Mesenteric fat pad (tissue), 1 donor: ENCODE measurements around the gene SLC10A7. TPM values are rescaled to one million over a fixed set of nuclear protein-coding genes. Genes with fewer than 3 reads are reported as not detected.

ENCODE experiments used
- DNase-seq: peaks from one replicate; pipeline ENCODE4 v3.0.0-alpha.2; 2020; ENCODE audit warnings: low spot score
- total RNA-seq: library from RNA; stranded (reverse); fragmentation: NEBNext Ultra II Directional; extraction: Animal tissue kit (Norgen Biotek cat#: 25700); gene quantifications from one replicate; pipeline ENCODE4 v1.2.1, GENCODE V29; 2021
- donor health status: DM: yes; HTN: yes; CAD: no.

Gene SLC10A7
- total RNA-seq, 1 donor from 2014 or later, result 12.0 TPM

DNA sequence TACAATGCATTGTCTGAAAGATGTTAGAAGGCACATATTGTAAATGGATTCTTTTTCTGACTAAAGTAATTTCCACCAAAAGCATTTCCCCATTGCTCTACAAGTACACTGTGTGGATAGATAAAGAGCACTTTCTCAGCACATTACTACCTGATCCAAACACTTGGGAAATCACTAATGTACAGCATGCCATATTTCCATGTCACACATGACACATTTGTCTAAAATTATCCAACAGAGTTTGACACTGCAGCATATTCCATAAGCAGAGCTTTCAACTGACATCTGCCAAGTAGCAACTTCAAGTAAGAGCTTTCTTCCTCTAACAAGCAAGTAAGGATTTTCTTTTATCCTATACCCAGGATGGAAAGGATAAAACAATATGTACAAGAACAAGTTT lies 257.9 kb downstream of the SLC10A7 start:
- DNase-seq, result no peak

DNA sequence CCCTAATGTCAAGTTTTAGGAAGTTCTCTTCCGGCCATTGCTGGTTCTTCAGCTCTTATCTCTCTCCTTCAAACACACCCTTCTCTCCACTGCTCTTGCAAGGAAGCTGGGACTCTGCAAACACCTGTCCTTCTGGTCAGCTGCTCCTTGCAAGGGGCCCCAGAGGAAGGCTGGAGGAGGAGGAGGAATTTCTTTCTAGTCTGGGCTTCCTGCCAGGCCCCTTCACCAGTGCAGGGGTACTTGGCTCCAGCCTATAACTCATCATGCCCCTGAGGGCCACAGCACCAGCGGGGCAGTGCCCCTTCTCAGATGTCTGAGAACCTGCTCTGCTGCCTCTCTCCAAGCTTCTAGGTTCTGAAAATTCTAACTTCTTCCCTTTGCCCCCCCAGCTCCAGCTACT lies 260.7 kb downstream of the SLC10A7 start:
- no peak for DNase-seq

DNA sequence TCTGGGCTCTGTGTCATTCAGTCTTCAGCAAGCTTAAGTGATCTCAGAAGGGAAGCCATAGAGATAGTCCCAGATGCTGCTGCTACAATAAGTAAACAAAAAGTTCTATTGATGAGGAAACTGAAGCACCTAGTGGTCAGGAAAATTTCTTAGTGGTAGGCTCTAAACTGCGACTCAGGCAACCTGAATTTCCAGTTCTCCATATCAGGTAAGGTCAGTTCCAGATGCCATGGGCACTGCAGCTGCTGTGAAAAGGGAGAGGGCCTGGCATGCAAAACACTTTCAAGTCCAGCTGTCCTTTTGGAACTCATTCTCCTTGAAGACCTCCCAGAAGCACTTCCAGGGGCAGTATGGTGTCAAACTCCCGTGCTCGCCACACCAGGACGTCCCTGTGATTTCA lies 261.2 kb downstream of the SLC10A7 start:
- DNase-seq, result no peak

DNA sequence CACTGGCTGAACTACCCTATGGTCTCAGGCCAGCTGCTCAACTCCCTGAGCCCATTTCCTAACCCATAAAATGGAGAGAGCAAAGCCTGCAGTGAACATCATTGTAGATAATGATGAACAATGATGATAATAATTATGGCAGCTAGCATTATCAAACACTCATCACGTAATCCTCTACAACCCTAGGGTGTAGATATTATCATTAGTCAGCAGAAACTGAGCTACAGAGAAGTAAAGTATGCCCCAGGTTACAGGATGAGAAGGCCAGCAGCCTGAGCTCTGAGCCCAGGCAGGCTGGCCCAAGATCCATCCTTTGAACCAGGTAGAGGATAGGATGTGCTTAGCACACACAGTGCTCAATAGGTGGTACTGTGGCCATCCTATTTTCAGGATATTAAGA lies 264.2 kb downstream of the SLC10A7 start:
- no peak for DNase-seq

DNA sequence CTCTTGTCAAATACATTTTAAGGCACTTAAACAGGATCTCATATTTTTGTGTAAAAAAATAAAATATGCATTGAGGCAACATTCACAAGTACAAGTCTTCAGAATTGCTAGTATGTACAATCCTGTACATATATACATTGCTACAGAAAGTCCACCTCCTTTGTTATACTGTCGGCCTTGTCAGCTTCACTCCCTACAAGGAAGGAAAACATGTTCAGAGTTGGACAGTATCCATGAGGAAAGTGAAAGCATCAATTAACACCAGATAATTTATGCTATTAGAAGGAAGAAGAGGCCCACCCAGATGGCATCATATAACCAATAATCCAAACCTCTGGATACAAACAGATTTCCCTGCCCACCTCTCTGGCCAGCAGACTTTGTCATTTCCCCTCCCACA lies 265.4 kb downstream of the SLC10A7 start:
- no peak for DNase-seq

DNA sequence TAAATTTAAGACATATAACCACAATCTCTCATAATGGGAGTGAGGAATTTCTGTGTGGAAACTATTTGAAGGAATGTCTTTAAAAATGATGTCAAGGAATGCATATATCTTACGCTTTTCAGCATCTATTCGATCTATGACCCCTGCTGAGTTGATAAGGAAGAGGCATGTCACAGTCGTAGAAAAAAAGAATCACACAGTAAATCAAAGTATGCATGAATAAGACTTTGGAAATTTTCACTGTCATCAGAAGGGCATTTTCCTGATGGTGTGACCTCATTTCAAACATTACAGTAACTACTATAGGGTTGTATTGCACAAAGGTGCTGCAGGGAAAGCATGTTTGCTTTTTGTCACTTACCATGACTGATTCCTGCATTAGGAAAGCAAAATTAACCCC lies 265.9 kb downstream of the SLC10A7 start:
- DNase-seq, result no peak

DNA sequence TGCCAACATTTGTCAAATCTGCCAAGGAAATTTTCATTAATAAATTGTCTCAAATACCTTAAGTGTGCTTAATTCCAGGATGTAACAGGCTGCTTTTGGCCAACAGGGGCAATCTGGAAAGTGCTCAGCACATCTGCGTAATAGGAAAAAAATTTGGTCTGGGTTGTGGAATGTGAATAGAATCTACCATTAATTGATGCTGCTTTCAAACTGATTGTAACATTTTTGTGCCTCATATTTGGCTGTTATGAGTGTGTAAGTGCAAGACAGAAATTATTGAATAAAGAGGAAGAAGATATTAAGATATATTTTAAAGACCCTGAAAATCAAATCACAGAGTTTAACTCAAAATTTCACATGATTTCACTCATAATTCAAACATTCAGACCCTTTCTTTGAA lies 266.3 kb downstream of the SLC10A7 start:
- no peak for DNase-seq

DNA sequence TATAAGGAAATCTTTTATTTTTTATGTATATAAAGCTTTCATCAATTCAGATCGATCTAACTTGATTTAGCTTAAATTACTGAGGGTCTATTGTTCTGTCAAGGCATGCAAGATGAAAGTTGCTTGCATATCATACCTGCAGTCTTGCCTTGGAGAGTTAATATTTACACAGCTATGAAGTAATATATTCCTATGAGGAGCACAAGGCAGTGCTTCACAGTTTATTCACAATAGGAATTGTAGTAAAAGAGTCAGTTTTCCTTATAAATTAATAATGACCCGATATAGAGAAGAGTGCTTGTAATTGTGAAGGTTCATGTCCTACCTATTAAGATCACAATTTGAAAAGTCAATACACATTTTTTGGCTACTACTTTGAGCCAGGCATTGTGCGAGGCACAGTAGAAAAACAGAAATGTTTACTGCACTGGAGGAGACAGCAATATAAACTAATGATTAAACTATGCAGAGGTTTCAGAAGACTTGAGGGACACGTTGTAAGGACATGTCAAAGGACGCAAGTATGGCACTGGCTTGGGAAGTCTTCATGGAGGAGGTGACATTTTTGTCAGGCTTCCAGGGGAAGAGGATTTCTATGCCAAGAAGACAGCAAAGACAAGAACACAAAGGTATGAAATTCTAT lies 268.6 kb downstream of the SLC10A7 start:
- DNase-seq, result no peak

DNA sequence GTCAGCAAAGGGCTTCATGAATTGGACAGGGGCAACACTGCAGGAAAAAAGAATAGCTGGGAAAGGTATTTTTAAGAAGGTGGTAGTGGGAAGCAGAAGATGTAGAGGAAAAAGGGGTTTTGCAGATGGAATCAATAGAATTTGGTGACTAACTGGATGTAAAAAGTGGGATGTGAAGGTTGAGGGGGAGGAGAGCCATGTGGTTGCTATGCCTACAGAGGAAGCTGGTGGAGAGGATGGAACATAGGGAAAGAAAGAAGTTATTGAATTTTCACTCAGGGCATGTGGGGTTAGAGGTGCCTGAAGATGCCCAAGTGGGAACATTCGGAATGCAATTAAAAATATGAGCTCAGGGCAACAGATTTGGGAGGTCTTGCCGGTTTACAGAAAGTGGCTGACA lies 274.4 kb downstream of the SLC10A7 start:
- no peak for DNase-seq

DNA sequence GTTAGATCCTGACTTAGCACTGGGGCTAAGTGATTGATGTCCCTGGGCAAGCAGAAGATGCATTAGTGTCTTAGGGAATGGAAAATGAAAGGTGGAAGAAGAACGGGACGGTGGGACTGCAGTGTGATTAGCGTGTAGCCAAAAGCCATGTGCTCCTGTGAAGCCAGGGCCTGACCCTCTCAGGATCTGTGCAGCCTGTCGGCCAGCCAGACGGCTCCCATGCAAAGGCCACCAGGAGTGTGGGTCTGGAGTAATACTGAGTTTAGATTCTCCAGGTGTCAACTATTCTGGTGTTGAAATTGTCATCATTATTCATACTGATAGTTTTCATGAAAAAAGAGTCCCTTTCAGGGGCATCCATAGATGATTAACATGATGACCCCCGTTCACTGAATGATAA lies 275.4 kb downstream of the SLC10A7 start:
- DNase-seq, result no peak

DNA sequence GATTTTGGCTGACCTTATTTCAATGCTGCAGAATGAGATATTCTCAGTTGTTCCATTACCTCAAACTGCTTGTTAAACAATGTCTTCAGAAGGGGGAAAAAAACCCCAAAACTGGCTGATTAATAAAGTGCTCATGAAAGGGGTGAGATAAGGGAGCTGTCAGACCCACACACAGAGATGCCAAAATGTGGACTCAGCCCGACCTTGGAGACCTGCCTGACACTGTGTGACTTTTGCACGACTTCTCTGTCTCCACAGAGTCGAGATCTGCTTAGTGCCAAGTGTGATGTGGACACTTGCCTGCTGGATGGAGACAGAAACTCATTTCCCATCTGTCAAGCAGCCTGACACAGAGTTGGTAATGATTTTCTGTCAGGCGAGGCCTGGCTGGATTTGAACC lies 275.9 kb downstream of the SLC10A7 start:
- DNase-seq, result no peak

DNA sequence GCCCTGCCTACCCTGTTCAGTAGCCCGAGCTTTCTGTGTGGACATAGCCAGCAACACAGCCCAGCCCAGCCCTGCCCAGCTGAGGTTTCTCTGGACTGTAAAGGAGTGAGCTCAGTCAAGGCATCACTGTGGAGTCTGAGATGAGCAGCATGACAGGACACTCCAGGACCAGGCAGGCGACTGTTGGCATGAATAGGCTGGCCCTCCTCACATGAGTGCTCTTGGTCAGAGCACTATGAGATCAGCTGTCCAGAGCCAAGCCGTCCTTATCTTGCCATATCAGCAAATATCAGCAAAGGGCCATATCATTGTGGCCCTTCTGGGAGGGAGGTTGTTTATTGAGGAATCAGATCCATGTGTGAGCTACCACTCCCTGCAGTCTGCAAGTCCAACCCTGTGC lies 276.5 kb downstream of the SLC10A7 start:
- DNase-seq, result no peak

DNA sequence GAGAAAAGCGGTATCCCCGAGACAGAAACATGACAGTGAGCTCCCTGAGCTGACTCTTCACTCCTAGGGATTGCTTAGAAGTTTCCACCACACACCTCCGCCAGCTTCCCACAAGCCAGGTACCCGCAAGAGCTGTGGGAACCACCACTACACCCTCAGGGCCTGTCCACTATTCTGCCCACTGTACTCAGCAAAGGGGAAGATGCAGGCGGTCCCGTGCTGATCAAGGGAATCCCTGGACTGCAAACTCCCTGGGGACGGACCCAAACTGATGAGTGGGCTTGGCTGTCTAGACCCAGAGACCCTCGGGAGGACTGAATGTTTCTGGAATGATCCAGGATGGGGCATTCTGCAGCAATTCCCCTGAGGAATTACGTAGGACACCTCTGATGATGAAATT lies 277.2 kb downstream of the SLC10A7 start:
- DNase-seq, result no peak

DNA sequence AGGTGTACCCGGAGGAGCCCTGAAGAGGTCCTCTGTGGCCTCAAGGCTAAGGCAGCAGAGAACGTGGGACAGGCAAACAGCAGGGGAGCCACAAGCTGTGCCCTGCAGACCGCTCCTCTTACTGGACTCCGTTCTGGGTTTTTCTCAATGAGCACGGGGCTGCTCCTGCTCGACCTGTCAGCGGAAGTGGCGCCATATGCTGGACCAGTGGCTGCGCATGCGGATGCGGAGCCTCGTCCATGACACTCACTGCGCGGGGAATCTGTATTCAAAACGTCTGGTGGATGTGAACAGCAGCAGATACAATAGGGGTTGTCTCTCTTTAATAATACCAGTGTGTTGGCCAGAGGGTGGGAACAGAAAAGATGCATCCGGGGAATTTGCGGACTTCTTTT lies 277.9 kb downstream of the SLC10A7 start:
- no peak for DNase-seq

DNA sequence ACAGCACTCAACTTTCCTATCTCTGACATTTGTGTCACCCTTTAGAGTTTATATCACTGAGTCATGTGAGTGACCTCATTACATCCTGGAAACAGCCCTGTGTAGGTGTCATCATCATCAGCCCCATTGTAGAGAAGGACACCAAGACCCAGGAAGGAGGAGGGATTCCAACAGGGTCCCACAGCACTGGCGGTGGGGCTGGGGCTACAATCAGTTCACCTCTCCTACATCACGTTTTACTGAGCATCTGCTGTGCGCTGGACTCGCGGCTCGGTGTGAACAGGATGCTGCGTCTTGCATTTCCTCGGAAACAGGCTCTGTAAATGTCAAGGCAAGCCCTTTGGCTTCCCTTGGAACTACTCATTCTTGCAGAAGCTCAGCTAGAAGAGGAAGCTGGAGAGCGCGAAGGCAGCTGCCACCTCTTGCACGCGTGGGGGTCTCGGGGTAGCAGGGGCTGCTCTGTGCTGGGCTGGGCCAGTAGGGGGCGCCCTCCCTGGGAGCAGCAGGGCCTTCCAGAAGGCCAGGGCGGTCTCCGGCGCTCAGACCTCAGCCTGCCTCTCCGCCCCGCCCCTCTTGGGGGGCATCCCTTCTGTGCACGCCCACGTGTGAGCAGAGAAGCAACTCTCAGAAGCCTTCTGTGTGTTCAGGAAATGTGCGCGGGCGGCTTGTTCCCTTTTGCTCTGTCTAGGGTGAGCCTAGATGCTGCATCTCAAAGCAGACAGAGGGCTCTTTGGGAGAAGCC lies 278.4 kb downstream of the SLC10A7 start:
- DNase-seq, result no peak

DNA sequence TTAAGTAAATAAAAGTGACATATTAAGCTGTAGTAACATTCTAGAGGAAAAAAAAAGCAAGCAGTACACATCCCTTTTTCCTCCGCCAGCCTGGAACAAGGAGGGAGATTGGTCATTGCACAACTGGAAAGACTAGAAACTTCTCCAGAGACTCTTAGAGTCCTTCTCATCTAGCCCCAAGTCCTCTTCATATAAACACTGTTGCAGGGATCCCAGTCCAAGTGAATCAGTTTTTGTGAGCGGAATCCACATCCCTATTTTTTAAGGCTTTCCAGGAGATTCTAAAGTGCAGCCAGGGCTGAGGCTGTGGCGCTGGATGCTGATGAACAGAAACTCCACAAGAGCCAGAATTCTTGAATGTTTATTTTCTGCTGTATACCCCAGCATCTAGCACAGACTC lies 283.6 kb downstream of the SLC10A7 start:
- no peak for DNase-seq

DNA sequence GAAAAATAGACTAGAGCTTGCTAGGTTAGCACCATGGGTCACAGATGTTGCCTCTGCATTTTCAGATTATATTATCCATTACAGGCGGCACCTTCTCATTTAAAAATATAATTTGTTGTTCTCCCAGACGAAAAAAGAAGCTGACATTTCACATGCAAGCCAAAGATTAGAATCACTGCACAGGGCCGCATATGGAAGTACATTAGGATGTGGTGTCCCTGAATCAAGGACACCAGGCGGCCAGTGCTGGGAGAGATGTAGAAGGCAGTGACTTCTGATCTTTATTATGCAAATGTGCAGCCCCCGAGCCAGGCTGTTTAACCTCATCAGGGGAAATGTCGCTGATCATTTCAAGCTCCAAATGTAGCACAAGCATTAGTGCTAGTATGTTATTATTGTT lies 284.6 kb downstream of the SLC10A7 start:
- DNase-seq, result no peak

DNA sequence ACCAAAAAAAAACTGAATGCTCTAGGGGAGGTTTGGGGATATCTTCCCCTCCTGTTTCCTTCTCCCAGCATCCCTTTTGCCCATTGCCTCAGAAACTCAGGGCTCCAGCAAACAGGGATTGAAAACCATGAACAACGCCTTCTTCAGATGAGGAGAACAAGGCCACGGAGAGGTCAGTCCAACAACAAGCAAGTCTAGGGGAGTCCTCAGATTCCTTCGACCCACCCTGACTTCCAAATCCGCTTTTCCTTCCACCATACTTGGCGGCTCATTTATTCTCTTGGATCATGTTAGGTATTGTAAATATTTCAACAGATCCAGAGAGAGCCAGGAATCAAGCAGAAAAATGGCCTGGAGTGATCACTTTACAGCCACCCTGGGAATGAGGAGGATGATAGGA lies 285.5 kb downstream of the SLC10A7 start:
- no peak for DNase-seq

DNA sequence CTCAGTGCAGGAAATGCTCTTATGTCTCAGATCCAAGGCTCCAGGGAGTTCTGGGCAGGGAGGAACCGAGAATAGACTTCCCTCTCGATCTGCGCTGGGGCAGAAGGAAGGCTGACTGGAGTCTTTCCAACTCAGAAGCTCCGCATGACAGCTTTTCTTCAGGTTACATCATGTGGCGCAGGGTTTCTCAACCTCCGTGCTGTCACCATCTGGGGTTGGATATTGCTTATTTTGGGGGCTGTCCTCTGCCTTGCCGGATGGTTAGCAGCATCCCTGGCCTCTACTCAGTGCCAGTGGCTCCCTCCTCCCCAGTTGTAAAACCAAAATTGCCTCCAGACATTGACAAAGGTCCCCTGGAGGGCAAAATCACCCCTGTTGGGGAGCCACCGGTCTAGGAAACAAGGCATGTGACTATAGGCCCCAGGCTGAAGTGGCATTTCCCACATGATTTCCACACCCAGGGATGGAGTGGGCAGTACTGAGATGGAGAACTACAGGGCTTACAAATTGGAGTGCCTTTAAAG lies 286.0 kb downstream of the SLC10A7 start:
- no peak for DNase-seq

DNA sequence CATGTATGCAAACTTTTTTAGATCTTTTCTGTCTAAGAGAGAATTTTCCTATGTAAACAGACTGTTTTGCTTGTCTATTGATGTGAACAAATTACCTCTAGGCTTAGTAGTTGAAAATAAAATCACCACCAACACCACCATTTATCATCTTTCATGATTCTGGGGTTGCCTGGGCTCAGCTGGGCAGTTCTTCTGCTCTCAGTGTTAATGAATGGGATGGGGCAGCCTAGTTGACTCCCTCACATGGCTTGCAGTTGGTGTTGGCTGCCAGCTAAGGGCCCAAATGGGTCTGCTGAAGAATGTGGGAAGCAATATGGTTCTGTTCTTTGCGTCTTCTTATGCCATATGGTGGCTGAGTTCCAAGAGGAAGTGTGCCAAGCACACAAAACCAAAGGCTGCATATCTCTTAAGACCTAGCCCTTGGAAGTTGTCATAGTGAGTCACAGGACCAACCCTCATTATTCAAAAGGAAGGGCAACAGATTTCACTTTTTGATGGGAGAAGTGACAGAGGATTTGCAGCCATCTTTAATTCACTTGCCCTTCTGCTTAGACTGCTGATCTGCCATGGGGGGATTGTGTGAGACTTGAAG lies 289.5 kb downstream of the SLC10A7 start:
- no peak for DNase-seq

DNA sequence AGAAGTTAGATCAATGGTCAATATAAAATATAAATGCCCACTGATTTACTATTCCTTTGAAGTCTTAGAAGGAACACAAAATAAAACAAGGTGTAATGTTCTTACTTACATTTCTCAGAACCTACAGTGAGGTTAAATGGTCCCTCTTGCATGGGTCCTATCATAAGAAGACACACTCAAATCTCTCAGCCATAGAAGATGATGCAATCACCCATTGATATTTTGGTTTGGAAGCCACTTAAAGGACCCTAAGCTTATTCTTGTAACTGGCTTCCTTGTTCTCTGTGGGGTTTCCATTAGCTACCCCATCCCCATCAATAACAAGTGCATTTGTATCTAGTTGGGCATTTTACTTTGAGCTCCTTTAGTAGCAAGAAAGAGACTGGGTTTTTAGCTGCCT lies 292.3 kb downstream of the SLC10A7 start:
- DNase-seq, result no peak

DNA sequence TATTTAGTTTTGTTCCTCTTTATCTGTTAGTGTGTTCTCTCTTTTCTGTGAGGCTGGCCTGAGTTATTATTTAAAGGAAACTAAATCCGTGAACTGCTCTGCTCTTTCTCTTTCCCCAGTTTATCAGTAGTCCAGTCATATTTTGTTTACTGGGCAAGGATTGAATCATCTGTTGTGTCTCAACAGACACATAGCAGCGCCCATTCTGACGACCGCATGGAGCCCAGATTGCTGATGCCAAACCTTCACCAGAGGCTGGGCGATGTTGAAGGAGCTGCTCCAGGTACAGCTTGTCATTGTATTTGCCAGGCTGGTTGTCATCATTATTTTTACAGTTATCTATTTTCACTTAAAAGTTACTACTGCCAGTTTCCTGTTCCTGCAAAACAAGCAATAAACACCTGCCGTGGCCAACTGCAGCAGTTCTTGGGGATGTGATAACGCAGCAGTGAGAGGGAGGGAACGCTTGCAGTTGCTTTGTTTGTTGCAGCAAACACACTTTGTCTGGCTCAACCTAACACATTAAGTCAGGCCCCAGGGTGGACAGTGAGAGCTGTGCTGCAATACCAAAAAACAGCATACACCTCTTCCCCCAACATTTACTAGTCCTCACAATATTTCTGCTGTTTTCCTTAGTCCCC lies 297.3 kb downstream of the SLC10A7 start:
- DNase-seq, result no peak
